GM12873 (cell line): Measurements from ENCODE around the gene ITGA11.

Experiments
- CTCF ChIP-seq: IDR thresholded peaks from 2 replicates; pipeline ENCODE4 v1.5.1; 2012; ENCODE audit warnings: low read depth, mild to moderate bottlenecking, moderate library complexity, low read length, control low read depth; ENCODE audit not compliant: insufficient read depth; ENCODE audit errors: missing control alignments

Gene ITGA11

GRCh38 chr15:68309024-68309423 lies 122.9 kb downstream of the ITGA11 start:
- no peak for TF ChIP-seq CTCF

GRCh38 chr15:68307131-68307928 lies 124.6 kb downstream of the ITGA11 start:
- no peak for TF ChIP-seq CTCF

GRCh38 chr15:68305420-68305871 lies 126.5 kb downstream of the ITGA11 start:
- no peak for TF ChIP-seq CTCF

- TF ChIP-seq CTCF: no peak
These were observed 127.2 kb downstream of the ITGA11 start for GRCh38 chr15:68304589-68305337.

- no peak for TF ChIP-seq CTCF
These were observed 128.2 kb downstream of the ITGA11 start for GRCh38 chr15:68303560-68304436.

GRCh38 chr15:68303134-68303533 lies 128.8 kb downstream of the ITGA11 start:
- TF ChIP-seq CTCF: no peak
